Sigmoid colon (tissue), 4 donors: ENCODE data around the gene C3orf38.

Source experiments
- CTCF ChIP-seq, 4 experiments: fragments of 450-650 bp in 3 of 4; fragments of 200-600 bp in 1 of 4; IDR thresholded peaks; one replicate each; pipeline ENCODE4 v1.5.1; 2016 to 2019; ENCODE audit warnings: antibody characterized with exemption in 4 of 4, mild to moderate bottlenecking in 3 of 4, moderate library complexity in 2 of 4
- EP300 ChIP-seq, 4 donors: sonication (generic); formaldehyde crosslinking; IDR thresholded peaks; one replicate each; pipeline ENCODE4 v1.6.1; 2017; ENCODE audit warnings: antibody characterized with exemption in 4 of 4

- TF ChIP-seq CTCF (IDR thresholded peaks at IDR 0.05) (no peak), EP300 (IDR thresholded peaks at IDR 0.05) (no peak)
These were observed 7.6 kb upstream of the C3orf38 start for GRCh38 chr3:88142094-88142624.
